NCI-H2196 (cell line): ENCODE measurements around the gene CLSTN2.

Source experiments
- DNase-seq: peaks from one replicate; lab custom pipeline; 2025; ENCODE audit not compliant: unreplicated experiment; lab: John Stamatoyannopoulos, UW

The CLSTN2 gene

DNA sequence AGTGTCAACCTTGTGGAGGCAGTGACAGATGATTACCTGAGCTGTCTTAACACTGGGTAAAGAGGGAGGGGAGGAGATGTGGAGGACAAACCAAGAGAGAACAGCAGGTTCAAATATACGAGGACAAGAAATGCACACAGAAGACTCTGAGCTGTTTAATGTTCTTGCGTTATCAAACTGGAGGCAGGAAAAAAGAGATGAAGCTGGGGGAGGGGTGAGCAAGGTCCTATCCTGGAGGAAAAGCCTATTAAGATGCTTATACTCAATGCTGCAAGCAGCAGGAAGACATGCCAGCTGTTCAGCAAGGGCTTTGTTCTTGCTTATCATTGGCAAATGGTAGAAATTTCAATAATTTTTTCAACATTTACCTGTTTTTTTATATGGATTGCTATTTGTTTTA, 397.1 kb downstream of the CLSTN2 start:
- DNase-seq, result no peak

DNA sequence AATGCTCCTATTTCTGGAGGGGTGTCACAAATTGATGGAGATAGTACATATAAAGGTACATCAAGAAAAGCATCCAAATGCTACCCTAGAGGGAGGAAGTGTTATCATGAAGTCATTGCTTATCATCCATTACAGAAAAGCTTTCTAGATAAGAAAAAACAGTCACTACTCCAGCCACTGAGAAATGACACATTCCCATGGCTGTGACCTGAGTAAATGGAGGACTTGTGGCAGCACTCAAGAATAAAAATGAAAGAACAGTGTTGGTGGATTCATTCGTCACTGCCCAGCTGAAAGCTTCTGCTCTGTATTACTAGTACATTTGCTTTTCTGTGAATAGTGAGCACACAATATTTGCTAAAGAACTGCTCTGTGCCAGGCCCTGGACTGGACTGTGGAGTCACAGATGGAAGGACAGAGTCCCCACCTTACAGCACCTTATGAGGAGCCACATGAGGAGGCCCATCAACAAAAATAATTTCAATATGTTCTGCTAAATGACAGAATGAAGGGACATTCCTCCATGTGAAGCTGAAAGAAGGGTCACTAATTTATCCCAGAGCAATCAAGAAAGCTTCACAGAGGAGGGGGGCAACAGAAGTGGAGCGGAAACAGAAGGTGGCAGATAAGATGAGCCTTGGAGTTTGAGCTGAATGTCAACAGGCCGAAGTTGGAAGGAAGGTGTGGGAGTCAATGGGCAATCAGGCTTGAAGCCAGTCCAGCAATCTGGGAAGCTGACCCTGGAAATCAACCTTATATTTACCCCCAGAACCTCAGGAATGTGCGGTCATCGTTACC, 399.3 kb downstream of the CLSTN2 start:
- no peak for DNase-seq

DNA sequence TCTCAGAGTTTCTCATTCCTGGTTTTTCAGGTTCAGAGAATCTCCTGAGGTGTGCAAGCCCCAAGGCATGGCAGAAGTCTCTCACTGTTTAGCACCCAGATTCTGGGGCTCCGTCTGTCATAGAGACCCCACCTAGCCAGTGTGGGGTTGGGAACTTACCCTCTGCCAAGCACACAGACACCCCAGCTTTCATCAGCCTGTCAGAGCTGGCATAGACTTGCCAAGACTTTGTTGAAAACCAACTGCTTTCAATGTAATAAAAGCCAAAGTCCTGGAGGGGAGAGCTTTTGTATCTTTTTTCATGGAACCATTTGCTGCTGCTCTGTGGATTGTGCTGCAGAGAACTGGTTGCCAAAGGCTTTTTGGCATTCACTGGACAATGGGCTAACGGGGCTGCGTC, 401.5 kb downstream of the CLSTN2 start:
- no peak for DNase-seq

DNA sequence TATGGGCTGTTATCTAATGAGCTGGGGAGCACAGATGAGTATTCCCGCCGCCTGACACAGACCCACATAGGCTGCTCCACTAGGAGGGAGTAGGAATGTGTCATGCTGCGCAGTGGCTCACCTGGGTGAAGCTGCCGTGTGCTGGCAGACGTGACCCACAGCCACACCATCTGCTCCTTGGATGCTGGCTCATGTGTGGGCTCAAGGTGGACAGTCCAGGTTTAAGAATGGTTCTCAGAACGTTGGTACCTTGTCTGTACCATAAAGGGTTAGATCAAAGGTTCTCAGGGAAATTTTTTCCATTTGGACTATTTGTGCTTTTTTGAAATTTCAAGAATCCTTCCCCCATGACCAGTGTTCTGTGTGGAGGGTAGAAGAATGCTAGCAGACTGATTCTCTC, 403.9 kb downstream of the CLSTN2 start:
- no peak for DNase-seq

DNA sequence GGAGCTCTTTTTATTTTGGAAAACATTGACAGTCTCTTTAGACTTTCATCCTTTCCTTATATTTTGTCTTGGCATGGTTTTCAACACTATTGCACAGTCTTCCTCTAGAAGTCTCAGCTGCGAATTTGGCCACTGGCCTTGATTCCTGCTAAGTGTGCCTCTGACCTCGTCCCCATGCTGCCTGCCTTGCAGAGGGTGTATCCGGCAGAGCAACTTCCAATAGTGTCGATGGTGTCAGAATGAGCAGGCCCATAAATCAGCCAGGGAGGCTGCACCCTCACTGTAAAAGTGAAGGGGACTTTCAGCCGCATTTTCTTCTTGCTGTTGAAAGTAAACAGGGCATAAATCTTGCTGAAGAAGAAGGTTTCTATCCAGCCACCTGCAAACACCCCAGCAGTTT, 406.2 kb downstream of the CLSTN2 start:
- DNase-seq, result no peak

DNA sequence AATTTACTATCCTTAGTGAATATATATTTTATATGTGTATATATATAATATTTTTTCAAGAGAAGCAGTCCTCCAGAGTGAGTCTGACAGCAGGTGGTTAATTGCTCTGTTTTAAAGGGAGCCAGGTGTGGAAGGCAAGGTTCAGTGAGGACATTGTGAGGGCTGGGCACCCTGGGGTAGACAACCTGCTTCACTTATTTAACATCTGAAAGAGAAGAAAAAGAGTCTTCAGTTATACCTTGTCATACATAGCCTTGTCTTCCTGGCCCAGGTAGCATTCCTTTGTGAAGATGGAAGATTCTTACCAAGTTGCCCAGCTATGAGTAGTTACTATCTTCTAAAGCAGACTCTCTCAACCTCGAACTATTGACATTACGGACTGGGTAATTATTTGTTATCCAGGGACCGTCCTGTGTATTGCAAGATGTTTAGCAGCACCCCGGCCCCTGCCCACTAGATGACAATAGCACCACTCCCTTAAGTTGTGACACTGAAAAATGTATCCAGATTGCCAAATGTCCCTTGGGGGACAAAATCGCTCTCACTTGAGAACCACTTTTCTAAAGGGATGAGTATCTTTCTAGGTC, 406.9 kb downstream of the CLSTN2 start:
- DNase-seq, result no peak

DNA sequence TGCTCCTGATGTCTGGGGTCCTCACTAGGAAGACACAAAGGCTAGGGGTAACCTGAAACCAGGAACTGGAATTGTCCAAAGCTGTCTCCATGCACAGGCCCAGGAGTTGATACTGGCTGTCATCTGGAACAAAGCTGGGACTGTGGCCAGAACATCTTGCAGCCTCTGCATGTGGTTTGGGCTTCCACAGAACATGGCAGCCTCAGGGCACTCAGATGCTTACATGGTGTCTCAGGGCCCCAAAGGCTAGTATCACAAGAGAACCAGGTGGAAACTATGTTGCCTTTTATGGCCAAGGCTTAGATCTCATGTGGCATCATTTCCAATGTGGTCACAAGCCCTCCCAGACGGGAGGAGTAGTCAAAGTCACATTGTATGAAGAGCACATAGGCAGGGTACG, 407.7 kb downstream of the CLSTN2 start:
- no peak for DNase-seq

DNA sequence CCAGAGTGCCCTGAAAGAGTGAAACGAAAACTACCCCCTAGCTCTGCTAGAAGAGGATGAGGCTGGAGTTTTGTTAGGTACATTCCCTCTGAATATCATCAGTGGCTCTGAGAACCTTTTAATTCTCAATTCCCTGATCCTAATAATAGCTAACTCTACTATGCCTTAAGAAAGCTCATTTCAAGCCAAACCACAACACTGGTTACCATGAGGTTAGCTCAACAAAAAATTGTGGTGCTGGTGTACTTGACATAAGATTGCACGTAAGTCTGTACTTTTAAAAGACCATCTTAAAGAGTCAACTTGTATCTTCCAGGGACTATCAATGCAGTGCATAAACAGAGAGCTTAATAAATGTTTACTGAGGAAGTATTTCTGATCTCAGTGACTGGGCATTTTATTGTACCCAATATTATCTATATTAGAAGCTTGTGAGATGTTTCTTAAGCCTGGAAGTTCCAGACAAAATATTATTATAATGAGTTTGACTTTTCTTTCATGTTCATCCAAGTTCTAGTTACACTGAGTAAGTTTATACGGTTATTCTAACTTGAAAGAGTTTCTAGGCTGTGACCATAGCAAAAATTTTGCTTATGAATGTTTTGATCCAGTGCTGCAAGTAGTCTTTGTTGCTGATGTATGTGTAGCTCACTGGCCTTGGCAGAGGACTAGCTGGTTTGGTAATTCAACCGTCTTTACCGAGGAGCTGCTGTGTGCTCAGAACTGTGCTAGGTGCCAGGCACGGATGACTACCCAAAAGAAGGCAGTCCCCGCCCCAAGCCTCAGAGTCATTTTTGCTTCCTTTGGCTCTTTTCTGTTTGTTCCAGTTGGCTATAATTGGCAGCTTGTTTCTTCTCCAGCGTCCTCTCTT, 408.5 kb downstream of the CLSTN2 start:
- DNase-seq, result no peak

DNA sequence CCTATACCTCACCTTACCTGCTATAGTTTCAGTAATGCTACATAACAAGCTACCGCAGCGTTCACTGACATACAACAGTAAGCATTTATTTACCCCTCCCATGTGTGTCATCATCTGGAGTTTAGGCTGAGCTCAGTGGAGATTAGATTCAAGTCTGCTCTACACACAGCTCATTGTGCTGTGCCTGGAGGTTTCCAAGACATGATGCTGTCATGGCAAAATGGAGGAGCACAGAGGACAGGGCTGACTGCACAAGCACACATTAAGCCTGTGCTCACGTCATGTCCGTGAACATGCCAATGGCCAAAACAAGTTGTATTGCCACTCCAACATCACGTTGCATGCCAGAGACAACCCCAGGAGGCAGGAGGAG, 409.1 kb downstream of the CLSTN2 start:
- no peak for DNase-seq

DNA sequence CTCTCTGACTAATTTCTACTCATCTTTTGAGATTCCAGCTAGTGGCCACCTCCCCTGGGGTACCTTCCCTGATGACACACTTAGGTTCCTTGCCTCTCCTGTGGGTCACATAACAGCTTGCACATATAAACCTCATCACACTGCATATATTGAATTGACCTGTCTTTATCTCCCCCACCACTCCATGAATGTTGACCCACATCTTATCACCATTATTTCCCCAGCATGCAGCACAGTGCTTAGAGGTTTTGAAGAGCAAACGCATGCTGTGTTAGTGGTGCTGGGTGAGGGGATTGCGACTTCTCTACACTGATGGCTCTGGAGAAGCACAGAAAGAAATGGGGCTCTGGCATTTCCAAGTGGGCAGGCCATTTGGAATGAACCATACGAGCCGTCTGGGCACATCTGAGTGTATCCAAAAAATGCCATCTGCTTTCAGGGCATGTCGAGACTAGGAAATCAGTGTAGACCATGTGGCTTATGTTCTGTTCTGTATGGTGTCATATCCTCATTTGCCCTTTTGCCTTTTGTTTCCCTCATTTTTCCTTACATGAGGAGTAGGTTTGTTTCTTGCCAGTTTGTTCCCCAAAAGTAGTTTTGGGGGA, 409.7 kb downstream of the CLSTN2 start:
- DNase-seq, result no peak

DNA sequence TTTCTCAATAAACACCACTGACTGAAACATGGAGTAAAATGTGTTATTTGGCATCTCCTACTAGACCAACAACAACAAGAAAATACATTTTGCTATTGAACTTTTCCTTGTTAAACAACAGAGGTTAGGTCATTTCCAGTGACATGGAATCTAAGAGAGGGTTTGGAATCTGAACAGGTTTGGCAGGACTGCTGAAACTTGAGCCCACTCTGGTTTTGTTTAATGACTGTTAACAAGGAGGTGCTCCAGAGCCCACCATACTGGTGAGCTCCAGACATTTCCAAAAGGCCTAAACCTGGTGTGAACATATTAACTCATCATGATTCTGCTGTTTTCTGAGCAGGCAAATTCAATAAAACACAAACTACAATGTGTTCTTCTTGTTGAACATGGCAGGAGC, 412.2 kb downstream of the CLSTN2 start:
- no peak for DNase-seq

DNA sequence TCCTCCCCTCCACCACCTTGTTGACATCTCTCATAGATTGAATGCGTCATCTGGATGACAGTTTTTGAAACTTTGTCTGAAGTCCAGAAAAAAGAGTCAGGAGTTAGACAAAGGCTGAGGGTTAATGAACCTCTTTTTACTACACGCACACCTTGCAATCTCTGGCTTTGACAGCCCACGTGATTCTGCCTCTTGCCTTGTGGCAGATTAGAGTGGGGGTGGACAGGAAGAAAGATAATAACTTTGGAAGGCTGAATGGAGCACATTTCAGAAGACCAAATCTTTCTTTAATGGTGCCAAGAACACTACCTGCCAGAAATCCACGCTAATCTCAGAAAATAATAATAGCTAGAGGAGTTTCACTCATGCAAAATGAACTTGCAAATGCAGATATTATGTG, 415.0 kb downstream of the CLSTN2 start:
- no peak for DNase-seq

DNA sequence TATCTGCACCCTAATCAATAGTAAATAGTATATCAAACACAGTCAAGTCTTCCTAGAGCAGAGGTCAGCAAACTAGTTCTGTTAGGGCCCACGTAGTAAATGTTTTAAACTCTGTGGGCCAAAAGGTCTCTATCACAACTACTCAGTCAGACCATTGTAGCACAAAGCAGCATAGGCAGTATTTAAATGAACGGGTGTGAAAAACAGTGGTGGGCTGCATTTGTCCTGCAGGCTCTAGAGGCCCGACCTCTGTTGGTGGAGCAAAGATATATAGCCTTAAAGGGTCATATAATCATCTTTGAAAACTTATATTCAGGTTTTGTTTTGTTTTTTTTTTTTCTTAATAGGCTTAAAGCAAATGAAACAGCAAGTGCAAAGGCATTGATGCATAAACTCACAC, 416.5 kb downstream of the CLSTN2 start:
- no peak for DNase-seq

DNA sequence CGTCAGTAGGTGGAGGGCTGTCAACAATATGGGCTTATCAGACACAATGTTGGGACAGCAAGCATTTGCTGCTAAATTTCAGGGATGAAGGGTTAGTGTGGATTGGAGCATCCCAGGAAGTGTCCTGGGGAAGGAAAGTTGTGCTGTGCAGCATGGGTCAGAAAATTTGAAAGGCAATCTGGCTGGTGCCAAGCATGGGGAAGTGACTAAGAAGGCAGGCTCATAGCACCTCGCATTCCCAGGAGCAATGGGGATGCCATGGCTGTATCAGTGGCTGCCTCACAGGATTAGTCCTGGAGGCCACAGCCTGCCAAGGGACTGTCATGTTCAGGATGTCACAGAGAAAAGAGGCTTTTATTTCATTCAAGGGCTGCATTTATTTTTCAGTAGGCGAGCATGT, 420.5 kb downstream of the CLSTN2 start:
- no peak for DNase-seq

DNA sequence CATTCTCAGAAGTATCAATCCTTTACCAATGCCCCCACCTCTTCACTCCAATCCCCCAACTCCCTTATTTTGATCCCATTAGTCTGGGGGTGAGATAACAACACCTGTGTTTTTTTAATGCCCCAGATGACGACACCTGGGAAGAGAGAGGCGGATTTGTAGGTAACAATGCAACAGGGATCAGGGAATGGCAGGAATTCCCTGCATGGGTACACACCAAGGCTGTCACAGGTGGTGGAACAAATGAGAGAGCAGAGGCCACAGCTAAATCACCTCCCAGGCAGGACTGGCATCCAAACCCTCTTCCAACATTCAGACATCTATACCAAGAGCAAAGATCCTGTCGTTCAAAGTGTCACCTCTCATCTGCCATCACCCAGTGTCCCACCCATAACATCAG, 423.7 kb downstream of the CLSTN2 start:
- DNase-seq, result no peak

DNA sequence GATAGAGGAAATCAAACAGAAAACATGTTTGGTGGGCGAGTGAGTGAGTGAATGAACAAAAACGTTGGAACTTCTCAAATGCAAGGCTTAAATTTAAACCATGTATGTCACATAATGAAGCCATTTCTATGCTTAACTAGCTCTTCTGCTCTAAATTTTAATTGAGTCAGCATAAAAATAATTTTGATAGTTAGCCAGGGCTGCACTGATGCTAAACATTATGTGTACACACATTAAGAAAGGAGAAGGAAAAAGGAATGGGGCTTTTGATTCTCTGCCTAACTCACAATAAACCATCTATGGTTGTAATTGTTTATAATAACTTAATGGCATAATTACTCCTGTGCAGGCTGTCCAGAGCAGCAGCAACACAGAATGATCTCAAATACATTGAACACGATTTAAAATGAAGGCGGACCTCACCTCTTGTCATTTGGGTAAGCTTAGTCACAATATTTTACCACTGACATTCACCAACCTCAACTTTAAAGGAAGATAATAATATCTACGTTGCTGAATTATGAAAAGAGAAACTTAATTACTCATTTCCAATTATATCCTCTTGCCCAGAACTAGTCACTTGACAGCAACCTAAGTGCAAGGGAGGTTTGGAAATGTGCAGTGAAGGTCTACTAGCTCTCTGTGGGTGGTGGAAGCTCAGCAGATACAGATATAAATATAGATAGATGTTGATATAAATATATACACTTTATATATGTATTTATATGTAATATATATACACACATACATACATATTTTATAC, 424.4 kb downstream of the CLSTN2 start:
- DNase-seq, result no peak

DNA sequence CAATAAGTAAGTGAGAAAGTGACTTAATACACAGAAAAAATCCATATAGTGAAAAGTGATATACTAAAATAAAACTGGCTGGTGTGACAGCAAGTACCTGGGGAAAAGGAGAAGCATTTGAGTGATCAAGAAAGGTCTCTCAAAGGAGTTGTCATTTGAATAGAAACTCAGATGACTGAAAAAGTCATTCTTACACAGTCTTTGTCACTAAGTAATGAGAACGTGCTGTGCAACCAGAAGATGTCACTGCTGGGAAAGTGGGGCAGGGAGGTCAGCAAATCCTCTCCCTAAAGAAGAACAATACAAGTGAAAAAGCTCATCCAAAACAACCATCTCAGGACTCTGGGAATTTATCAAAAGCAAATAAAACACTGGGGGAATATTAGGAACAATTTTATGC, 425.3 kb downstream of the CLSTN2 start:
- DNase-seq, result no peak

DNA sequence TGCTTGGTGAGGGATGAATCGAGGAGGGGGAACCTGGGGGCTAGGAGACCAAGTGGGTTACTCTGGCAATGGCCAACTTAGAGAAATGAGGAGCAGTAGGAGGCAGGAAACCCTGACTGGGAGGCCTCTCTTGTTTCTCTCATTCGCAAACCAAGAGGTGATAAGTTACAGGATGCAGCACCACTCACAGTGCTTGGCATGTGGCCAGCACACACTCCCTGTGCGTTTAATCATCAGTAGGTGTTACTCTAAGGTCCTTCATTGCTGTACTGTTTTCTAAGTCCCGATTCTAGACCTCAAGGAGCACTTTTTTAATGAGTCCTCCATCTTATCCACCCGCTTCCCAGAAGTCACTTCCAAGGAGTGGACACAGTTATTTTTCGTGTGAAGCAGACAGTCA, 428.8 kb downstream of the CLSTN2 start:
- DNase-seq, result peak; percentile 17

DNA sequence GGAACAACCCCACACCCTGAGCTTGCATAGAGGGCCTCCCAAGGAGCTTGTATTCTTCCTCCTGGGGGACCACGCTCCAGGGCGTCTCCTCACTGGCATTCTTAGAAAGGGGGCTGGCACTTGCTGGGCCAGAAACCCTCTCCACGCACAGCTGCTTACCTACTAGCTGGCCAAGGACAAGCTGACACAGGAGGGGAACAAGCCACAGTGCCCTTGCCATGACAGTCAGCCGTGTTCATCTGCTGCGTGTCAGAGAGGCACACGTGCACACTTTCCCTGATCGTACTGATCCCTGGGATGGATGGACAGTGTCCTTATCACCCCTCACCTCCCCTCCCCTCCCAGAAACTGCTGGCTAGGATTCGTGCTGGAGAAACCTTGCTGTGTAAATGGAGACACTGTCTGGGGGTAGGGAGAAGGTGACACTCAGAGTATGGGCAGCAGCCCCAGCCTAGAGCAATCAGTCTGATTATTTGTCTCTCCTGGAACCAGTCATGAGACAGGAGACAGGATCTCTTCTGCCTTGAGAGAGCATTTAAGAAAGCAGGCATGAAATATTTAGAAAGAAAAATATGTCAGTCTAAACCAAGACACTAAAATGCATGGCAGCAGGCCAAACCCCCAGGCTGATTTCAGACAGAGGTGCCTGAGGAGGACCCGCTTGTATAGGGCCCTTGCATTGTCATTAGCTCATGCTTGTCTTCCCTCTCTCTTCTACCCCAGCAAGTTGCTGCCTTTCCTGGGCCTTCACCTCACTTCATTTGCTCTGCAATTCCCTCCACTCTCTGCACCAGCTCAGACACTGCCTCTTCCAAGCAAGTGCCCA, 431.1 kb downstream of the CLSTN2 start:
- DNase-seq, result no peak

DNA sequence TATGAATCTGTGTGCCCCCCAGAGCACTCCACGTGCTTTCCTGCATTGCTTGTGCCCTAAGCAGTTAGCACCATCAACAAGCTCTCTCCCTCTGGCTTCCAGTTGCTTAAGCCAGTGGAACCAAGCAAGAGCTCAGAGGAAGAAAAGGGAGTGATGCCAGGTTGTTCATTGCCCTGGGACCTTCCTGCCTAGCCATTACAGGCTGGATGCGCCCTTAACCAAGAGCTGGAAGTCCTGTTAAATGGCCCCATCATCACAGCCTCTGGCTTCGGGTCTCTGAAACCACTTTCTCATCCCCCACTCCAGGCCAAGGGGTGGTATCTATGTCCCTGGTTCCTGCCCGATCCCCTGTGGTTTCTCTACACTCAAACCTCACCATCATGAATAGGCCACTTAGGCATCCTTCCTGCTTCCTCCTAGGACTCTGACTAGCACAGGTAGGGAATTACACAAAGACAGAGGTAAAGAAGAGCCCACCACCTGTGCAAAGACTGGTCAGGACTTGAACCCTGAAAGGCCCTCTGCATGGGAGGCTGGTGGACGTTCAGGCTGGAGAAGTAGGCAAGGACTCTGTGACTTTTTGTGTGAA, 433.3 kb downstream of the CLSTN2 start:
- DNase-seq, result no peak
